ENCODE data around the gene STRN.
"Not testable (repeated sequence)": the region's sequence is repeated elsewhere in the genome, so short reads cannot be mapped to it uniquely, and the experiment has no call there.

The STRN gene, protein sequence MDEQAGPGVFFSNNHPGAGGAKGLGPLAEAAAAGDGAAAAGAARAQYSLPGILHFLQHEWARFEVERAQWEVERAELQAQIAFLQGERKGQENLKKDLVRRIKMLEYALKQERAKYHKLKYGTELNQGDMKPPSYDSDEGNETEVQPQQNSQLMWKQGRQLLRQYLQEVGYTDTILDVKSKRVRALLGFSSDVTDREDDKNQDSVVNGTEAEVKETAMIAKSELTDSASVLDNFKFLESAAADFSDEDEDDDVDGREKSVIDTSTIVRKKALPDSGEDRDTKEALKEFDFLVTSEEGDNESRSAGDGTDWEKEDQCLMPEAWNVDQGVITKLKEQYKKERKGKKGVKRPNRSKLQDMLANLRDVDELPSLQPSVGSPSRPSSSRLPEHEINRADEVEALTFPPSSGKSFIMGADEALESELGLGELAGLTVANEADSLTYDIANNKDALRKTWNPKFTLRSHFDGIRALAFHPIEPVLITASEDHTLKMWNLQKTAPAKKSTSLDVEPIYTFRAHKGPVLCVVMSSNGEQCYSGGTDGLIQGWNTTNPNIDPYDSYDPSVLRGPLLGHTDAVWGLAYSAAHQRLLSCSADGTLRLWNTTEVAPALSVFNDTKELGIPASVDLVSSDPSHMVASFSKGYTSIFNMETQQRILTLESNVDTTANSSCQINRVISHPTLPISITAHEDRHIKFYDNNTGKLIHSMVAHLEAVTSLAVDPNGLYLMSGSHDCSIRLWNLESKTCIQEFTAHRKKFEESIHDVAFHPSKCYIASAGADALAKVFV

DNA sequence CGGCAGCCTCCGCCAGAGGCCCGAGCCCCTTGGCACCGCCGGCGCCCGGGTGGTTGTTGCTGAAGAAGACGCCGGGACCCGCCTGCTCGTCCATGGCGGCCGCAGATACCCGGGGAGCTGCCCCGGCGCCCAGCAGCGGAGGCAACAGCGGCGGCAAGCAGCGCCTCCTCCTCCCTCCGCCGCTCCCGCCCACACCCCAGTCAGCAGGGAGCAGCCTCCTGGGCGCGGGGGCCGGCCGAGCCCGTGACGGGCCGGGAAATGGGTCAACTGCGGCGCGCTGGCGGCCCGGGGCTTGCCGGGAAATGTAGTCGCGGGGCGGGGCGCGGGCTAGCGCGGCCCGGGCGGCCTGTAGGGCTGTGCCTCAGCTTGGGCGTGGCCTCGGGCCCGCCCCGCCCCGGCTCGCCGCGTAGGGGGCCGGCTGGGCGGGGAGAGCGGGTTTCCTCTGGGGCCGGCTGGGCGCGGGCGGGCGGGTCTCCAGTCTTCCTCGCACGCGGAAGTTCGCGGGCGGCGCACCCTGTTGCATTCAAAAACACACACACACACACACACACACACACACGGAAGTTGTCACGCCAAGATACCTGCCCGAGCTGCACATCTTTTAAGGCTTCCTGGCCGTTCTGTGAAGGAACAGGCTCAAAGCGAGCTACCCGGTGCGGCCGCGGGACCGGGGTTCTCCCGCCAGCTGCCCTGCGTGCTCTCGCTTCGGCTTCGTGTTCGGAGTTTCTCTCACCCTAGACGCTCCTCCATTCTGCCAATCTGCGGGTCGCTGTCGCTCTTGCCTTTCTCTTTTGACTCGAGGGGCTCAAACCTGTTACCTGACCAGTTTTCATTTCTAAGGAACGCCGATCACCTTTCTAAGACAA, at the start of gene STRN:
TSS of gene STRN (minus strand) at position 167 of the 866 bp plus-strand sequence. CDS start at position 94, 73 bp downstream.
- DNase-seq, result peak; percentile 98

DNA sequence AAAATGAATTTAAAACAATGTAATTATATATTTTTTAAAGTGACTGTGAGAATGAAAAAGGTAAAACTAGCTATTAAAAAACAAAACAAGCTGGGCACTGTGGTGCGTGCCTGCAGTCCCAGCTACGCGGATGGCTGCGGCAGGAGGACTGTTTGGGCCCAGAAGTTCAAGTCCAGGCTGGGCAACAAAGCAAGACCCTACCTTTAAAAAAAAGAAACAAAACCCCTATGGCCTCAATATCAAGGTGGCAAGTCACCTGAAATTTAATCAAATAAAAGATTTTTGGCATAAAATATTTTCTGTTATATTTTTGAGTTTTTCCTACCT, 46.9 kb upstream of the STRN start:
- DNase-seq, result no peak

DNA sequence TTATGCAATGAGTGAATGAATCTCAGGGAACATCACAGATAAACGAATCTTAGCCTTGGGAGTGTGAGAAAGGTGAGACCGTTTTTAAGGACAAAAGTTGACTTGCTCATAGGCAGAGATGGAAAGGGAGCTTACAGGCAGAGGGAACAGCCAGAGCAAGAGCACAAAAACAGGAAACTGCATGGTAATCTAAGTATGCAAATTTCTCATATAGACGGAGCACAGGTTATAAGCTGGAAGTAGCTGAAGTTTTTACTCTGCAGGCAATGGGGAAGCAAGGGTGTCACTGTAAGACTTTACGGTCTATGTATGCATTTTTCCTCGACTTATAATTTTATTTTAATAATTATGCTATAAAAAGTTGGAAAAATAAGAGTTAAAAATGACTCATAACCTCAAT, 44.8 kb upstream of the STRN start:
- DNase-seq, result no peak

DNA sequence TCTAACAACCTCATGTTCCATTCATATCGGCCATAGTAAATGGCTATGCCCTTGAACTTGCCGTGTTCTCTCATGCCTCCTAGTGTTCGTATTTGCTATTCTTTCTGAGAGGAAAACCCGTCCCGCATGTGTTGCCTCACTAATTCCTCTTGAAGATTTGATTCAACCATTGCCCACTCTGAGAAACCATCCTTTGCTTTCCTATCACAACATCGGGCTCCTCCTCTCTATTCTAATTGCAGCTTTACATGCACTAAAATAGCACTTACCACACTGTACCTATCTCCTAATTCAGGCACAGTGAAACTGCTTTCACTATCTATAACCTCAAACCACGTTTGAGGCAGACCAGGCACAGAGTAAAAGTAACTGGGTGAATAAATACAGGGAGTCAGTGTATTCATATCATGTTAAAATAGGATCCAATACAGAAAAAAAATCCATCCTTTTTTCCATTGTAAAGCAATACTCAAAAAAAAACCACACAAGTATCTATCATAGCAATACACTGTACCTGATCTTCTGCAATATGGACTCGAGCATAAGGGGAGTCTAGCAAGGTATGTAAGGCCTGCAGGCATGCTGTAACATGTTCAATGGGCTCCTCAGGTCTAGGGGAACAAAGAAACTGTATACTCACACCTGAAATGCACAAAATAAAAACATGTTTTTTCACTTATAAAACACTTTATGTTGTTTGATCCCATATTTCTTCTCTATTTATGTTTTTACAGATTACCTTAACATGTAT, 39.0 kb upstream of the STRN start:
- DNase-seq, result peak; percentile 26

DNA sequence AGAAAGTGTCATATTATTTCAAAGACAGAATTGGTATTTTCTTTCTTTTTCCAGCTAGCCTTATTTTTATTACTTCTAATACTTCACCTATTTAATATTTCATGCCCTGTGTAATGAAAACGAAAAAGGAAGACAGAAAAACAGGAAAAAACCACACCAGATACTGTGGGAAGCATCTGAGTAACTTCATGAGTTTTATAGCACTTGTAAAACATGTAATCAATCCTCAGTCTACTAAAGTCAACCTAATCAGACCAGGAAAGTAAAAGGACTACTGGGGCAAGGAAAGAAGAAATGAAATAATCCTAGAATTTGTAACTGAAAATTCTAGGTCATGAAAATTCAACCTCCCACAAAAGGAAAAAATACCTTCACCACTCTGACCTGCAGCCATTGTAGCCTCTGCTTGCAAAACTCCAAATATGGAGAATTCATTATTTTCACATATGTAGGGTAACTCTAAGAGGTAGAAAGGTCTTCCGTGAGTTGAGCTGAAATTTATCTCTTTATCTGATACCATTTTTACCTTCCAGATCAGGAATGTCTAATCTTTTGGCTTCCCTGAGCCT, 34.7 kb upstream of the STRN start:
- DNase-seq, result no peak

DNA sequence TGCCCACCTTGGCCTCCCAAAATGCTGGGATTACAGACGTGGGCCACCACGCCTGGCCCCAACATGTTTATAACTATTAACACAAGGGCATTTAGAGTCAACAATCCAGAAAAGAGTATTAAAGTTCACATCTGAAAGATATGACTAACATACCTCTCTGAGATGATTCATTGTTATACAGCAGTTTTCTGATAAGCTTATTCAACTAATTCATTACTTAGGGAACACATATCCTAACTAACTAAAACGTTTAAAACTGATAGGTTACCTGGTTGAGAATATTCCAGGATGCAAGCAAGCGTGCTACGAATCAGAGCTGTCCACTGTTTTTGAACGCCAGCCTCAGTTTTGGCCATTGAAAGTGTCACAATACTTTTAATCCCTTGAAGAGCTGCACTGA, 34.0 kb upstream of the STRN start:
- no peak for DNase-seq

DNA sequence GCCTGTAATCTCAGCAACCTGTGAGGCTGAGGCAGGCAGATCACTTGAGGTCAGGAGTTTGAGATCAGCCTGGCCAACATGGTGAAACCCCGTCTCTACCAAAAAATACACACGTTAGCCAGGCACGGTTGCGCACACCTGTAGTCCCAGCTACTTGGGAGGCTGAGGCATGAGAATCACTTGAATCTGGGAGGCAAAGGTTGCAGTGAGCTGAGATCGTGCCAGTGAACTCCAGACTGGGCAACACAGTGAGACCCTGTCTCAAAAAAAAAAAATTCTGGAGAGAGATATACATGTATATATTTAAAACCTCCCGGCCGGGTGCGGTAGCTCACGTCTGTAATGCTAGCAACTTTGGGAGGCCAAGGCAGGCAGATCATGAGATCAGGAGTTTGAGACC, 33.1 kb upstream of the STRN start:
- DNase-seq, result not testable (repeated sequence)

DNA sequence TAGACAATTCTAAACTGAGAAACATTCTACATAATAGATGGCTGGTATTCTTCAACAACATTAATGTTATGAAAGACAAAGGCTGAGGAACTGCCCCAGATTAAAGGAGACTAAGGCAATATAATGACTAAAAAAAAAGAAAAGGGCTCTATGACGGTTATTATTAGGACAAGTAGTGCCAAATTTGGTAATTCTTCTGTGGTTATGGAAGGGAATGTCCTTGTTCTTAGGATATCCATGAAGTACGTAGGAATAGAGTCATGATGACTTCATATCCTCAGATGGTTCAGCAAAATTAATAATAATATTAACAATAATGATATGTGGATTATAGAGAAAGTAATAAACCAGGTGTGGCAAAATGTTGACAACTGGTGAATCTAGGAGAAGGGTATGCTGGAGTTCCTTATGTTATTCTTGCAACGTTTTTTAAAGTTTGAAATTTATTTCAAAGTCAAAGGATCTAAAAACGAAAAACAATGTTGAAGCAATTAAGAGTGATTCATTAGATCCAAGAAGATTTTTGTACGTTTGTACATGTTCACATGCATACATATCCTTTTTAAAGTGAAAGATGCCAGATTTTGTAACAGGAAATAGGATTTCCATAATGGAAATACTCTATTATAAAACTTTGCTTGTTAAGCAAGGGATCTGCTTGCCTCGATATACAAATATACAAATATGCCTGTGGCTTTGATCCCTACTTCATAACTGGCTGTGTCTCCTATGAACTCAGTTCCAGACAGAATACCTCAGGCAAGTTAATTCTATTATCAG, 27.7 kb upstream of the STRN start:
- no peak for DNase-seq

DNA sequence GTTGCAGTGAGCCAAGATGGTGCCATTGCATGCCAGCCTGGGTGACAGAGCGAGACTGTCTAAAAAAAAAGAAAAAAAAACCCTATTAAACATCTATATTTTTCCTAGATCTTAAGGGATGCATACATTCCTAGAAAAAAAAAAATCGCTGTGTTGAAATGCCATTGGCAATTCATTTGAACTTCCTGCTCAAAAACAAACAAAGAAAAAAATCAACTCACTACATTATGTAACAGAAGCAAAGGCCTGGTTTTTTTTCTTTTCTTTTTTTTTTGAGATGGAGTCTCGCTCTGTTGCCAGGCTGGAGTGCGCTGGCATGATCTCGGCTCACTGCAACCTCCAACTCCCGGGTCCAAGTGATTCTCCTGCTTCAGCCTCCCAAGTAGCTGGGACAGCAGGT, 21.7 kb upstream of the STRN start:
- DNase-seq, result no peak

DNA sequence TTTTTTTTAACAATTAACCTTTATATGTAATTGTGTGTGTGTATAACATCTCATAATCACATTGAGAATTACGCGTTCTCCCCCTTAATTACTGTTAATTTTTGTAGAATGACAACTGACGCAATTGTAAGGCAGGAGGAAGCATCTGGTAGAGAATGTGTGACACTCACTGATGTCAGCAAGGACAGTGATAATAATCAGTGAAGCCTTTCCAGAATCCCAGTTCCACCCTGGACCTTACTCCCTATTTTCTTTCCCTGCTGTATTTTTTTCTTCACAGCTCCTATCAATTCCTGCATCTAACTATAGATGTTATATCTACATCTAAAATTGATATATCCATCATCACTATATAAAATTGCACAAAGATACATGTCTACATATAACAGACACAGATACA, 16.1 kb upstream of the STRN start:
- no peak for DNase-seq

DNA sequence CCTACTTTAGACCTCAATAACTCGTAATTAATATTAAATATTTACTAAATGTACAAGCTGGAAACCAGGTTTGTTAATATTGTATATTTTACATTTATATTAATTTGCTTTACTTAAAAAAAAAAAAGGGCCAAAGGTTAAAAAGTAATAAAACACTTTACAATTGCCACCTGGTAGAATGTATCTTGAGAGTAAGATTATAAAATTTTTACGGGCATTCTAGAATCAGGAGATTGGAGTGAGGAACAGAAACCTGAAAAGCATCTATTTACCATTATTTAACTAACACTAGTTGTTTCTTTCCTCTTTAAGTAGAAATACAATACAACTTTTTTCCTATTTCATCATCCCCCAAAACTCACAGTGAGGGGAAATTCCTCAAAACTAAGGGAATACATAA, 15.6 kb upstream of the STRN start:
- no peak for DNase-seq

DNA sequence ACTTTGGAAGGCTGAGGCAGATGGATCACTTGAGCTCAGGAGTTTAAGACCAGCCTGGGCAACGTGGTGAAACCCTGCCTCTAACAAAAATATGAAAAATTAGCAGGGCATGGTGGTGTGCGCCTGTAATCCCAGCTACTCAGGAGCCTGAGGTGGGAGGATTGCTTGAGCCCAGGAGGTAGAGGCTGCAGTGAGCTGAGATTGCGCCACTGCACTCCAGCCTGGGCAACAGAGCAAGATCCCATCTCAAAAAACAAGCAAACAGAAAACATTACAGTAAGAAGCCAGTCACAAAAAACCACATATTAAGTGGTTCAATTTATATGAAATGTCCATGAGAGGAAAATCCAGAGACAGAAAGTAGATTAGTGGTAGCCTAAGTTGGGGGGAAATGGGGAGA, 12.7 kb upstream of the STRN start:
- not testable (repeated sequence) for DNase-seq

DNA sequence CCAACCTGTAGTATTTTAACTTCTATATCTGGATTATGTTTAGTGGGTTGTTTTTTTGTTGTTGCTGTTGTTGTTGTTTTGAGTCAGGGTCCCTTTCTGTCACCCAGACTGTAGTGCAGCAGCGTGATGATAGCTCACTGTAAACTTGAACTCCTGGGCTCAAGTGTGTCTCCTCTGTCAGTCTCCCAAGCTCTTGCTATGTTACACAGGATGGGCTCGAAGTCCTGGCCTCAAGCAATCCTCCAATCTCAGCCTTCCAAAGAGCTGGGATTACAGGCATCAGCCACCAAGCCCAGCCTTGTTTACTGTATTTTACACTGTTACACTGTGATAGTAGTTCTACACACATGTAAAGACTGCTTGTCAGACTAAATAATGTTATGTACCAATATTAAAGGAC, 9.7 kb upstream of the STRN start:
- DNase-seq, result no peak

DNA sequence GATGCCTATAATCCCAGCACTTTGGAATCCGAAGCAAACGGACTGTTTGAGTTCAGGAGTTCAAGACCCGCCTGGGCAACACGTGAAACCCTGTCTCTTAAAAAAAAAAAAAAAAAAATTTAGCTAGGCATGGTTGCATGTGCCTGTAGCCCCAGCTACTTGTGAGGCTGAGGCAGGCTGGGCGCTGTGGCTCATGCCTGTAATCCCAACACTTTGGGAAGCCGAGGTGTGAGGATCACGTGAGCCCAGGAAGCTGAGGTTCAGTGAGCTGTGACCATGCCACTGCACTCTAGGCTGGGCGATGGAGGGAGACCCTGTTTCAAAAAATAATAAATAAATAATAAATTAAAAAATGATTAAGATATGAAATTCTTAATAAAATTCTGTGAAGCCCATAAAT, 9.0 kb upstream of the STRN start:
- no peak for DNase-seq

DNA sequence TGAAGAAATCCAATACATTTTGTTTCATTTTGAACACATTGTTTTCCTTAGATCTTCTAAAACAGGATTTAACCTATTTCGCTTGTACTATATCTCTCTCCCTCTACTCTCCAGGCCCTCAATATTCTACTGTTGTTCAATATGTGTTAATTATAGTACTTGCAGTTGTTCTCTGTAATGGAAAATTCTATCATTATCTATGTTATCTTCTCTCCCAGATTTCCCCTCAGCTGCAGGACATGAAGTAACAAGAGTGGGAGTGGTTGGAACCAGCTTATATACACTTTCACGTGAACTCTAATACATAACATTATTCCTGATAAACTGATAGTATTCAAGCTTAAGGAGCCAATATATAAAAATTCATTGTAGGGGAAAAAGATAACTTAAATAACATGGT, 7.0 kb upstream of the STRN start:
- no peak for DNase-seq

DNA sequence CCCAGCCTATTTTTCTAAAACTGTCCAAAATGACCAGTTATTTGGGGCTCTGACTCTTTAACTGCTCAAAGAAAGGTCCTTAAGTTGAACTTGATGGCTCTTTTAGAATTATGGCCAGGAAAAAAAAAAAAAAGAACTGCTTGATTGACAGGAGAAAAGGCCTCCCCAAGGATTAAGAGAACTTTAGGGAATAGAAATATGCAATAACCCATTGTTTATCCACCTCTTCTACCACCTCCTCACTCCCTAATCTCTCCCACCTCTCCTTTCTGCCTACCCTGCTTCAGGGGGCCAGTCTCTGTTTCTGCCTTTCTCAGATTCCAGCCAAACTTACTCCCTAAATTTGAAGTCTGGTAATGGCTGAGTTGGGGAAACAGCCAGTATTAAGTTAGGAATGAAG, 5.7 kb upstream of the STRN start:
- no peak for DNase-seq

DNA sequence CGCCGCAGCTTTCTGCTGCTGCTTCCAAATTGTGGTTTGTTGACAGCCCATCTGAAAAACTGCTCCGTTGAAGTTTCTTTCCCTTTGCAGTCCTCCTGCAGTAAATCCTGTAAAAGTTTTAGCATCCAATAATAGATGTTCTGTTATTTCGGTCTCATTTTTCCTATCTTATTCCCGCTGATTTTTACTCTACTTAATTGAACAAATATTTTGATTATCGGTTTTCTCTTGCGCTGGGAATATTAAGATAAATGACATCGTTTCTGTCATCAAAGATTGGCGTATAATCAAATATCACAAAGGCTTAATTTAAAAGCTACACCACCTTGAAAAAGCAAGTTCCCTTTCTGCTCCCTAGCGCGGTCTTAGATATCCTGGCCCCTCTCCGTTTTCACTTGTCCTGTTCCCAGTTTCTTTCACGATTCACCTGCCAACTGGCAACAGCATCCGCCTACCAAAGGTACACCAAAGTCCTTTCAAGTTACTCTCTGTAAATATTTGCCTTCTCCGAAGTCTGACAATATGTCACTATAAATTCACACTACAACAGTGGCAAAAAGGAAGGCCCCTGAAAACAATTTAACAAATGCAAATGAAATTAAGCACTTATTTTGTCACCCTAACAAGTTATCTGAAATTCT, 1.0 kb upstream of the STRN start:
- no peak for DNase-seq

DNA sequence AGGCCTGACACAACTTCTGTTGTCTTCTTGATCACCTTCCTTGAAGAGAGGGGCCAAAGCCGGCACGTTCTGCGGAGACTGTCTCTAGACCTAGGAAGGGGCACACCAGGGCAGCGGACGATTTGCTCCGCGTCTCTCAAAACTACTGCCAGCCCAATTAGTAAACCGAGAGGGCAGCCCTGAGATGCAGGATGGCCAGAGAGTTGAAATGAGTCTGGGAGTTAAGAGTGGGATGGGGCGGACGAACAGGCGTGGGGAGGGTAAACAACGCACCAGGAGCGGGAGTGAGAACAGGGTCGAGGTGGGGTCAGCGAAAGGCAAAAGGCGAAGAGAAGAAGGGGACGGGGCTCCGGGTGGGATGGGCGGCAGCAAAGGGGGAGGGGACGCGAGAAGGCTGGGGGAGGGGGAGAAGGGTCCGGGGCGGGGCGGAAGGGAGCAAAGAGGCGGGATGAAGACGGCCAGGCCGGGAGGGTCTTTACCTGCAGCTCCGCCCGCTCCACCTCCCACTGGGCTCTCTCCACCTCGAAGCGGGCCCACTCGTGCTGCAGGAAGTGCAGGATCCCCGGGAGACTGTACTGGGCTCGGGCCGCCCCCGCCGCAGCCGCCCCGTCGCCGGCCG, 476 bp downstream of the STRN start:
- peak; percentile 59 for DNase-seq

DNA sequence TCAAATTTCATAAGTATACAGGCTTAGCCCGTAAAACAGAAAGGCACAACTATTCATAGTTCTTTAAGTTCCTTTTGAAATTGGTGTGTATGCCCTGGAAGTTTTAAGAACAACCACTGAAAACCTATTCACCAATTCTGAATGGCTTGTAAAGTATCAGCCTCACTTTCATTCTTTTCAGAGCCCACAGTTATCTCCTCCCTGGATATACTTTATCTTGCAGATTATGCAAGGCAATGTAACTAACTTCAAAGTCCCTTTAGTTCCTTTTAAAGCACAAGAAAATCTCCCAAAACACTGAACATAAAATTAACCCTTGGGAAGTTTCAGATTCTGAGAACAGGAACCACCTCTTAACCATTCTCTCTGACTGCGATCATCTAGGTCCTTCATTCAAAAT, 1.1 kb downstream of the STRN start:
- no peak for DNase-seq

DNA sequence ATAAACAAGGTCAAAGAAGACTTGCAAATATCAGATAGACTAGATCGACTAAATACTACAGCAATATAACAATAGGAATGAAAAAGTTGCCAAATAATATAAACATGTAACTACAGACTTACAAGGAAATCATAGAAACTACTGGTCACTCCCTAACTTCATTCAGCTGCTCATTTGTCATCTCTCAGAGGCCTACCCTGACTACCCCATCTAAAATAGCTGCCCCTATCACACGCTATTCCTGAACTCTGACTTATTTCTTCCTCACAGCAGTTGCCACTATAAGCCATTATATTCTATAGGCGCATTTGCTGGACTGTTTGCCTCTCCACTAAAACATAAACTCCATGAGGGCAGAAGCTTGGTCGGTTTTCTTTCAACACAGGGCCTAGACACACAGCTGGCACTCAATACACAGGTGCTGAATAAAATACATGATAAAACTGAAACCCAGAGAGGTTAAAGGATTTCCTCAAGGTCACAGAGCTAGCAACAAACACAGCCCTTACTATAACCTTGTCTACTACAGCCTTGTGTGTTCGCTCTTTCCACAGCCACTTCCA, 1.8 kb downstream of the STRN start:
- no peak for DNase-seq

Measured in CD4-positive, alpha-beta T cell treated with Interleukin-6 for 4 hours (primary cell).